ENCODE results near the gene OPCML. TPM values are rescaled to one million over a fixed set of nuclear protein-coding genes. Genes with fewer than 3 reads are reported as not detected.
A peak's percentile ranks its signal among the peaks of the same experiment; 100 is the strongest.

The OPCML gene
- total RNA-seq, 4 donors from 2014 or later = 0.16 TPM; not detected in 3

DNA sequence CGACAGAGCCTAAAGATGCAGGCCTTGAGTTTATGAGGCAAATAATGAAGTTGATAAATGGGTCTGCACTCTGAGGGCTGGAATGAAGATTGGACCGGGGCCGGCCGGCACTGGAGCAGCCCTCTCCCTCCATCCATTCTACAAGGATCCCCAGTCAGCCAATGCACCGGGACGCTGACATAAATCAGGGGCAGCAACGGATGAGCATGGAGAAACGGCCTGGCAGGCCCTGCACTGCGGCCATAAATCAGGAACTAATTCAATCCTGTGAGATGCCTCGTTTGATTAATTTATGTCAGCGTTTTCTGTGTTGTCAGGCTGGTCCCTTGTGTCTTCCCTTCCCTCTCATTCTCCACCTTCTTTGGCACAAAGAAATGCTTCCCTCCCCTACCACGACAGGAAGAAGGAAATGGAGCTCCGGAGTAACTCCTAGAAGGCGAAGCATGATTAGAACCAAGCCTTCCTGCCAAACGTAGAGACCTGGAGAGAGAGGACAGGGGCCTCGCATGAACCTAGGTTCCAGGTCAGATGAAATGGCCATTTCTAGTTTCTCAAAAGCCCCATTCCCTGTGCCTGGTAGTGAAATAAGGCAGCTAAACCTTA is 358.4 kb downstream of the OPCML start:
- H3K4me3 ChIP-seq (ENCODE audit: low read depth, poor library complexity, severe bottlenecking) = no peak overlapping the region
- 45 to 50% methylated on average over 16 of the region's 16 CpGs for WGBS, 2 donors
- DNase-seq (ENCODE audit: low spot score in 2 of 2) = peak in 1 of 2 donors; percentile 39
- intact Hi-C loops (cut with DNase I; ENCODE audit: low total_unique reads) = no loop called here
- TF ChIP-seq, protein P1, sequence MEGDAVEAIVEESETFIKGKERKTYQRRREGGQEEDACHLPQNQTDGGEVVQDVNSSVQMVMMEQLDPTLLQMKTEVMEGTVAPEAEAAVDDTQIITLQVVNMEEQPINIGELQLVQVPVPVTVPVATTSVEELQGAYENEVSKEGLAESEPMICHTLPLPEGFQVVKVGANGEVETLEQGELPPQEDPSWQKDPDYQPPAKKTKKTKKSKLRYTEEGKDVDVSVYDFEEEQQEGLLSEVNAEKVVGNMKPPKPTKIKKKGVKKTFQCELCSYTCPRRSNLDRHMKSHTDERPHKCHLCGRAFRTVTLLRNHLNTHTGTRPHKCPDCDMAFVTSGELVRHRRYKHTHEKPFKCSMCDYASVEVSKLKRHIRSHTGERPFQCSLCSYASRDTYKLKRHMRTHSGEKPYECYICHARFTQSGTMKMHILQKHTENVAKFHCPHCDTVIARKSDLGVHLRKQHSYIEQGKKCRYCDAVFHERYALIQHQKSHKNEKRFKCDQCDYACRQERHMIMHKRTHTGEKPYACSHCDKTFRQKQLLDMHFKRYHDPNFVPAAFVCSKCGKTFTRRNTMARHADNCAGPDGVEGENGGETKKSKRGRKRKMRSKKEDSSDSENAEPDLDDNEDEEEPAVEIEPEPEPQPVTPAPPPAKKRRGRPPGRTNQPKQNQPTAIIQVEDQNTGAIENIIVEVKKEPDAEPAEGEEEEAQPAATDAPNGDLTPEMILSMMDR (IDR thresholded peaks at IDR 0.05) = no peak
- TF ChIP-seq POLR2A (IDR thresholded peaks at IDR 0.05) = no peak

- no peak overlapping the region for H3K4me3 ChIP-seq (ENCODE audit: low read depth, poor library complexity, severe bottlenecking)
- WGBS, 2 donors = 63 to 64% methylated on average over 5 of the region's 5 CpGs
- peak in 1 of 2 donors; percentile 2 for DNase-seq (ENCODE audit: low spot score in 2 of 2)
- TF ChIP-seq POLR2A (IDR thresholded peaks at IDR 0.05) = no peak
- TF ChIP-seq, protein P1 (IDR thresholded peaks at IDR 0.05) = no peak
- intact Hi-C loops (cut with DNase I; ENCODE audit: low total_unique reads) = no loop called here
Measured at GRCh38 chr11:133172349-133172748, 360.0 kb downstream of the OPCML start.

DNA sequence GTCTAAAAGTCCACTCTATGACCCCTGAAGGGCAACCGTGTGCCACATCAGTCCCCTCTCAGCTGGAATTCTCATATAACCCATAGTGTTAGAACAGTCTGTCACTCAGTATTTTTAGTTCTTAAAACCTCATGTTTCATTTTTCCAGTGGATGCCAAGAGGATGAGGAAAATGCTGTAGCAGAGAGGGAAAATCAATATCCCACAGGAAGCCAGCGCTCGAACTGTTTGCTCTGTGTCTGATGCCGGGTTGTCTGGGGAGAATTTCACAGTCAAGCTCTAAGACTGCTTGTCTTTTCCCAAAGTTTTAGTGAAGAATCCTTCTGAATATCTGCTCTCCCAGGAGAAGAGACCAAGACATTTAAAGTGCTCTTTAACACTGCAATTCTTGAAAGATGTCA is 360.9 kb downstream of the OPCML start:
- DNase-seq (ENCODE audit: low spot score in 2 of 2) = peak in 1 of 2 donors; percentile 34
- WGBS, 2 donors = 84% methylated on average over 4 of the region's 4 CpGs
- TF ChIP-seq POLR2A (IDR thresholded peaks at IDR 0.05) = no peak
- TF ChIP-seq, protein P1 (IDR thresholded peaks at IDR 0.05) = no peak
- intact Hi-C loops (cut with DNase I; ENCODE audit: low total_unique reads) = no loop called here
- H3K4me3 ChIP-seq (ENCODE audit: low read depth, poor library complexity, severe bottlenecking) = no peak overlapping the region

DNA sequence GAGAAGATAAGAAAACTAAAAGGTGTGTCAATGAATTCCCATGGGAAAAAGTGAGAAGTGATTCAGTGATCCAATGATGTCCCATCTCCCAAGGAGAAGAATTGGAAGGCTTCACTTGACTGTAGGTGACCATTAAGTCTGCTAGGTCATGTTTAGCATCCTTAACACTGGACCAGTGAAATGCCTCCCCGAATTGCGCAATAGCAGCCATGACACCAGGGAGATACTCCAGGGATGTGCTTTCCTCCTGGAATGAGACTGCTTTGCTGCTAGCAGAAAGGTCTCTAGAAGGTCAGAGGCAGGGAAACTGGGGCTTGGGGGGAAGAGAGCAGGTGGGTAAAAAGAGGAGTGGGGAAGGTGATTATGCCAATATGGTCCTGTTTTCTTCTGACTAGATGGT is 364.3 kb downstream of the OPCML start:
- WGBS, 2 donors = 90 to 97% methylated on average over 2 of the region's 2 CpGs
- intact Hi-C loops (cut with DNase I; ENCODE audit: low total_unique reads) = no loop called here
- no peak for TF ChIP-seq POLR2A (IDR thresholded peaks at IDR 0.05)
- TF ChIP-seq, protein P1 (IDR thresholded peaks at IDR 0.05) = no peak
- peak in 1 of 2 donors; percentile 34 for DNase-seq (ENCODE audit: low spot score in 2 of 2)
- H3K4me3 ChIP-seq (ENCODE audit: low read depth, poor library complexity, severe bottlenecking) = no peak overlapping the region

- DNase-seq (ENCODE audit: low spot score in 2 of 2) = no peak
- intact Hi-C loops (cut with DNase I; ENCODE audit: low total_unique reads) = no loop called here
- no peak overlapping the region for H3K4me3 ChIP-seq (ENCODE audit: low read depth, poor library complexity, severe bottlenecking)
- TF ChIP-seq, protein P1 (IDR thresholded peaks at IDR 0.05) = no peak
- TF ChIP-seq POLR2A (IDR thresholded peaks at IDR 0.05) = no peak
- 85 to 87% methylated on average over 3 of the region's 3 CpGs for WGBS, 2 donors
Measured at GRCh38 chr11:133166662-133167061, 365.6 kb downstream of the OPCML start.

DNA sequence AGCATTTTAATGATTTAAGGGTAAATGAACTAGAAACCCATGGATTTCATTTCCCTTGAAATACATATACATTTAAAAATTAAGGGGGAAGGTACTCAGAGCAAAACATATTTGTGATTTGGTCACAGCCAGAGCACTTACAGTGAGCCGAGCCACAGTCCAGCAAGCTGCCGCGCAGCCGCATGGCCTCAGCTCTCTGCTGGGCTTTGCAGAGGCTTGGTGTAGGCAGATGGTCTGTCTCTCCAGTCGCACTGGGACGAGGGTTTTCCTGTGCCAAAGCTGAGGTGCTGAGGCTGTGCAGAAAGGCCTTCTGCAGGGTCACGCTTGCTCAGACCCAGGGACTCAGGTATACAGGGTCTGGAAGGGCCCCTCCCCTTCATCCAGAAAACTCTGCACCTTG is 367.3 kb downstream of the OPCML start:
- intact Hi-C loops (cut with DNase I; ENCODE audit: low total_unique reads) = no loop called here
- no peak for TF ChIP-seq POLR2A (IDR thresholded peaks at IDR 0.05)
- TF ChIP-seq, protein P1 (IDR thresholded peaks at IDR 0.05) = no peak
- DNase-seq (ENCODE audit: low spot score in 2 of 2) = peak in 1 of 2 donors; percentile 8
- no peak overlapping the region for H3K4me3 ChIP-seq (ENCODE audit: low read depth, poor library complexity, severe bottlenecking)
- 85 to 86% methylated on average over 7 of the region's 7 CpGs for WGBS, 2 donors

Data from lower leg skin (tissue), 4 donors.